ENCODE data around the gene CAMK1. TPM values are rescaled to one million over a fixed set of nuclear protein-coding genes. Genes with fewer than 3 reads are reported as not detected.

The CAMK1 gene
- total RNA-seq, 4 donors from 2014 or later: 54.5 to 81.3 (median 69.7) TPM

- no peak for TF ChIP-seq CTCF (IDR thresholded peaks at IDR 0.05)
- no peak for TF ChIP-seq POLR2AphosphoS5 (IDR thresholded peaks at IDR 0.05)
- no peak for TF ChIP-seq EP300 (IDR thresholded peaks at IDR 0.05)
- TF ChIP-seq POLR2A (IDR thresholded peaks at IDR 0.05): no peak
- Histone ChIP-seq H3K36me3 (peaks cover 0 to 65% of the 10 kb centered on the region in 2 donors), H3K4me1 (peaks cover 0 to 50% (median 18%) of the 10 kb centered on the region in 3 donors), H3K27me3 (no peaks in the 10 kb centered on the region), H3K27ac (peak overlapping the region in 3 of 4 donors; percentile 95 to 98 (median 97)), H3K9me3 (no peaks in the 10 kb centered on the region), H3K4me3 (no peak overlapping the region)
- WGBS, 2 donors (ENCODE audit: low coverage in 1 of 2): 67 to 100% methylated on average over 1 of the region's 11 CpGs
- no peak for ATAC-seq
Observed at GRCh38 chr3:9791127-9791526, 21.4 kb upstream of the CAMK1 start.

GRCh38 chr3:9787714-9788113 lies 18.0 kb upstream of the CAMK1 start:
- no peak overlapping the region for H3K4me3 ChIP-seq
- H3K36me3 ChIP-seq: peaks cover 0 to 81% of the 10 kb centered on the region in 2 donors
- H3K27ac ChIP-seq: no peak overlapping the region
- 77 to 79% methylated on average over 6 of the region's 6 CpGs for WGBS, 2 donors (ENCODE audit: low coverage in 1 of 2)
- TF ChIP-seq CTCF (IDR thresholded peaks at IDR 0.05) (no peak), EP300 (IDR thresholded peaks at IDR 0.05) (no peak), POLR2AphosphoS5 (IDR thresholded peaks at IDR 0.05) (no peak), POLR2A (IDR thresholded peaks at IDR 0.05) (no peak)
- H3K27me3 ChIP-seq: no peaks in the 10 kb centered on the region
- H3K9me3 ChIP-seq: no peaks in the 10 kb centered on the region
- no peak for ATAC-seq
- peaks cover 0 to 23% (median 7%) of the 10 kb centered on the region in 3 donors for H3K4me1 ChIP-seq

DNA sequence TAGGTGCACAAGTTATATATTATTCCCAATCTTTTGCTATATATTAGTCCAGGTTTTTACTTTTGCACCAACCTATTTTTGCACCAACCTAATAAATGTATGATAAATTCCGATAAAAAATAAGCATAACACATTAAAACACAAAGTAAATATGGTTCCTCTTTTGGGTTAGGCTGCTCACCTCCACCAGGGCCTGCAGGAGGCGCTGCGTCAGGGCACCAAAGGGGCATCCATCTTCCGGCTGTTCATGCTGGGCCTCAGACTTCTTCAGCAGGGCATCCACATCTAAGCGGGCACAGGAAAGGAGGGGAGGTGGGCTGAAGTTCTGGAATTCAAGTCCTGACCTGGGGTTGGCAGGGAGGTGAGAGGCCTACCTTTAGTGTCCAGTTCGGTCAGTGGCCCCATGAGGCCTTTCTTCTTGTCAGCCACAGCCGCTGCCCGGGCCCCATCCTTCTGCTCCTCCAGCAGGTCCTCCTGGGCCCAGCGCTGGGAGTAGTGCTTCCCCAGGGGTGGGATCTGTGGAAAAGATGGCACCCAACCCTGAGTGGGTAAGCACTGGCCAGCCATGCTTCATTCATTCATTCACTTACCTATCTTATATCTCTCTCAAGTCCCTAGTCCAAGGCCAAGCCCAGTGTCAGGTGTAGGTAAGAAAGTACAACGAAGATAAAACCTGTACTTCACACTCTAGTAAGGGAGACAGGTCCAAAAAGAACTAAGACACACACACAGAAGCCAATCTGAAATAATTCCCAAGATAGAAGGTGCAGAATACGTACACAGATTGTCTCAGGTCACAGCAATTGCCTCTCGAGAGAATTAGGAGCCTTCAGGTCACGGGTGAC lies 17.3 kb upstream of the CAMK1 start:
- 66 to 78% methylated on average over 5 to 11 of the region's 13 CpGs for WGBS, 2 donors (ENCODE audit: low coverage in 1 of 2)
- no peaks in the 10 kb centered on the region for H3K27me3 ChIP-seq
- peaks cover 0 to 87% of the 10 kb centered on the region in 2 donors for H3K36me3 ChIP-seq
- no peak for ATAC-seq
- H3K27ac ChIP-seq: no peak overlapping the region
- peaks cover 0 to 22% (median 7%) of the 10 kb centered on the region in 3 donors for H3K4me1 ChIP-seq
- no peak overlapping the region for H3K4me3 ChIP-seq
- H3K9me3 ChIP-seq: no peaks in the 10 kb centered on the region
- TF ChIP-seq POLR2AphosphoS5 (IDR thresholded peaks at IDR 0.05) (no peak), CTCF (IDR thresholded peaks at IDR 0.05) (peak in 1 of 4 experiments; percentile 13)

DNA sequence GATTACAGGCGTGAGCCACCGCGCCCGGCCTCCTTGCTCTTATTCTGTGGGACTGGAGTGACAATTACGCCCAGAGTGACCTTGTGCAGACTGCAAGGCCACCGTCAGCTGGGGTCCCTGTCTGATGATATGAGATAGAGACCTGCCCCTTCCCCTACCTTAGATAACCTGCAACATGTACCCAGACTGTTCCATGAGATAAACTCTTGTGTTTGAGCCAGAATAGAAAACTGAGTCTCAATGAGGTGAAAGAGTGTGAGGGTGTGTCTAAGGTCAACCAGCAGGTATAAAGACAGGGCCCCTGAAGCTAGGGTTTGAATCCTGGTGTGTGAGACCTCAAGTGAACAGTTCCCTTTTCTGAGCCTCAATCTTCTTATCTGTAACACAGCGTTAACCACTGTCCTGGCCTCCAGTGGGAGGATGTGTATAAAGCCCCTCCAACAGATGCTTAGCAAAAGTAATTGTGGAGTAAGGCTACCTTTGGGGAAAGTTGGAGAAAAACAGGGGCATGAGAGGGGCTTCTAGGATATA lies 16.5 kb upstream of the CAMK1 start:
- Histone ChIP-seq H3K4me1 (peaks cover 0 to 14% (median 2%) of the 10 kb centered on the region in 3 donors), H3K9me3 (no peaks in the 10 kb centered on the region), H3K4me3 (no peak overlapping the region), H3K27me3 (no peaks in the 10 kb centered on the region), H3K36me3 (peaks cover 0 to 95% of the 10 kb centered on the region in 2 donors), H3K27ac (no peak overlapping the region)
- TF ChIP-seq POLR2A (IDR thresholded peaks at IDR 0.05) (no peak), EP300 (IDR thresholded peaks at IDR 0.05) (no peak), POLR2AphosphoS5 (IDR thresholded peaks at IDR 0.05) (no peak), CTCF (IDR thresholded peaks at IDR 0.05) (no peak)
- no peak for ATAC-seq
- 57 to 85% methylated on average over 1 to 6 of the region's 7 CpGs for WGBS, 2 donors (ENCODE audit: low coverage in 1 of 2)
